Measurements from ENCODE around the gene BMPR1B. TPM values are rescaled to one million over a fixed set of nuclear protein-coding genes. Genes with fewer than 3 reads are reported as not detected.

BMPR1B gene
- total and polyA plus RNA-seq, 2 of the 4 experiments (the other 2 are of a cell fraction), result 0.24 to 0.90 TPM

GRCh38 chr4:95183656-95184408 lies 426.1 kb downstream of the BMPR1B start:
- no peak overlapping the region for H2AK9ac ChIP-seq (replicated peaks; ENCODE audit: low read depth, low read length, poor library complexity)
- no peaks in the 10 kb centered on the region; the same call in 1 of the 2 replicates for H3K9me1 ChIP-seq (ENCODE audit: insufficient read depth, low read length)
- H3K14ac ChIP-seq (replicated peaks; ENCODE audit: low read depth, low read length), result no peak overlapping the region
- intact Hi-C loops (cut with micrococcal nuclease), result no loop called here
- H3K27me3 ChIP-seq (ENCODE audit: control insufficient read depth, insufficient read depth, low read length), result no peaks in the 10 kb centered on the region
- no peaks in the 10 kb centered on the region for H3K4me1 ChIP-seq (ENCODE audit: control insufficient read depth, insufficient read depth, low read length)
- dilution Hi-C loops (cut with HindIII; ENCODE audit: low sequenced_read_pairs, unreplicated experiment), result no loop called here
- H3K4me2 ChIP-seq (ENCODE audit: low read depth, low read length), result no peak overlapping the region
- ChIA-PET POLR2A (ENCODE audit: unreplicated experiment) (no interaction called here), CTCF (no interaction called here)
- TF ChIP-seq RCOR1 (IDR thresholded peaks at IDR 0.05; ENCODE audit: insufficient replicate concordance, low read length) (no peak), BHLHE40 (IDR thresholded peaks at IDR 0.05; ENCODE audit: low read depth, low read length) (no peak), CEBPB (IDR thresholded peaks at IDR 0.05; ENCODE audit: low read depth, low read length) (no peak), SMC3 (IDR thresholded peaks at IDR 0.05; ENCODE audit: low read depth, low read length) (no peak), RFX5 (IDR thresholded peaks at IDR 0.05; ENCODE audit: low read depth, low read length) (no peak), MAZ (IDR thresholded peaks at IDR 0.05; ENCODE audit: borderline replicate concordance, low read depth, low read length) (no peak), NFE2L2 (IDR thresholded peaks at IDR 0.05; ENCODE audit: low read depth, low read length) (no peak), ELK1 (IDR thresholded peaks at IDR 0.05; ENCODE audit: borderline replicate concordance, low read depth, low read length) (no peak), MAFK (IDR thresholded peaks at IDR 0.05; ENCODE audit: low read depth, low read length) (no peak), FOS (IDR thresholded peaks at IDR 0.05; ENCODE audit: low read depth, low read length) (no peak), POLR2A (IDR thresholded peaks at IDR 0.05; ENCODE audit: low read depth, low read length) (no peak), CHD1 (IDR thresholded peaks at IDR 0.05; ENCODE audit: low read depth, low read length) (no peak), RAD21 (IDR thresholded peaks at IDR 0.05; ENCODE audit: low read length) (no peak), USF2 (IDR thresholded peaks at IDR 0.05; ENCODE audit: low read depth, low read length) (no peak), CTCF (conservative IDR thresholded peaks at IDR 0.05; ENCODE audit: low read depth, low read length) (no peak), MXI1 (IDR thresholded peaks at IDR 0.05; ENCODE audit: borderline replicate concordance, low read depth, low read length) (no peak)
- H4K91ac ChIP-seq (ENCODE audit: insufficient read depth, low read depth, low read length), result no peak overlapping the region
- no peak overlapping the region for H2BK120ac ChIP-seq (ENCODE audit: low read depth, low read length)
- no peak overlapping the region for H2BK15ac ChIP-seq (ENCODE audit: low read depth, low read length)
- WGBS, 2 experiments (ENCODE audit: extremely low coverage in 2 of 2, insufficient read length in 1 of 2), result 80% methylated on average over 1 of the region's 5 CpGs; no CpG with 5 or more reads in 1 of the 2 experiments
- no peak overlapping the region for H3K9ac ChIP-seq (ENCODE audit: low read depth, low read length)
- no peaks in the 10 kb centered on the region for H3K9me3 ChIP-seq (ENCODE audit: control insufficient read depth, insufficient read depth, low read length)
- H3K79me1 ChIP-seq (ENCODE audit: low read depth in 1 of 2, low read length in 2 of 2), result no peaks in the 10 kb centered on the region
- no peak overlapping the region for H2AFZ ChIP-seq (replicated peaks; ENCODE audit: low read length, poor library complexity)
- H3K4ac ChIP-seq (ENCODE audit: low read depth, low read length), result no peak overlapping the region
- H2BK20ac ChIP-seq (ENCODE audit: low read depth, low read length), result no peak overlapping the region
- no peak overlapping the region for H3K18ac ChIP-seq (ENCODE audit: low read depth, low read length)
- no peak overlapping the region for H3K4me3 ChIP-seq (ENCODE audit: insufficient read depth, low read depth, low read length)
- no peak overlapping the region for H2BK5ac ChIP-seq (ENCODE audit: low read depth, low read length, poor library complexity, severe bottlenecking)
- BruUV-seq (replicated peaks), result no TSS peak
- no peaks in the 10 kb centered on the region for H4K20me1 ChIP-seq (ENCODE audit: insufficient read depth, low read length)
- no peak for DNase-seq
- no peak for ATAC-seq (ENCODE audit: low read depth)
- H3K56ac ChIP-seq (ENCODE audit: extremely low read depth, insufficient read depth, low read length), result no peak overlapping the region
- no peak overlapping the region for H3K27ac ChIP-seq (ENCODE audit: insufficient read depth, low read length)
- H4K5ac ChIP-seq (ENCODE audit: low read depth, low read length), result no peak overlapping the region
- H3K36me3 ChIP-seq (ENCODE audit: control insufficient read depth, insufficient read depth, low read length), result no peaks in the 10 kb centered on the region
- no peak overlapping the region for H3K23ac ChIP-seq (ENCODE audit: low read depth, low read length)
- H4K8ac ChIP-seq (ENCODE audit: low read depth in 2 of 2, low read length in 2 of 2), result no peak overlapping the region
- in situ Hi-C loops (cut with MboI; ENCODE audit: low sequenced_read_pairs), result no loop called here
- no peak overlapping the region for H2AK5ac ChIP-seq (ENCODE audit: low read depth, low read length)

Measured in IMR-90 (cell line).